DND-41 (cell line): ENCODE data around the gene CDCP1.

Experiments
- CTCF ChIP-seq: IDR thresholded peaks from 2 replicates; pipeline ENCODE4 v1.5.1; 2012; ENCODE audit warnings: borderline replicate concordance, low read length, moderate library complexity, mild to moderate bottlenecking; ENCODE audit not compliant: poor library complexity, severe bottlenecking; ENCODE audit errors: extremely low read depth
- EZH2 ChIP-seq: IDR thresholded peaks from 3 replicates; pipeline ENCODE4 v1.6.1; 2012; ENCODE audit warnings: borderline replicate concordance, low read depth, mild to moderate bottlenecking, moderate library complexity, low read length, inconsistent platforms; ENCODE audit not compliant: severe bottlenecking

DNA sequence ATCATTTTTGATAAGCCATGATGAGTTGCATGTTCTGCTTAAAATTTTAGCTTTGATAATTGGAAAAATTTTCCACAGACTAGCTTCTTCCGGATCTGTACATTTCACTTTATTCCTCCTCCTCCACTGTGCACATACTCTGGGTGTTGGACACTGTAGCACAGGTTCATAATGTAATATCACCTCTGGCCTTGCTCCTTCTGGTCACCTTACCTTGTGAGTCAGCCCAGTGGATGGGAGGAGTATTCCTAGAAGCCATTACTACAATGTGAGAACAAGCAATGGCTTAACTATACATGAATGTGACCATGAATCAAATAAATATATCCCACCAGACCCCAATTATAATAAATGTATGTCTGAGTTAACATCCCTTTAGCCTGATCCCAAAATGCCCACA is 6.1 kb upstream of the CDCP1 start:
- TF ChIP-seq EZH2 = no peak
- TF ChIP-seq CTCF = no peak
